ENCODE results near the gene SLN.

Gene SLN

DNA sequence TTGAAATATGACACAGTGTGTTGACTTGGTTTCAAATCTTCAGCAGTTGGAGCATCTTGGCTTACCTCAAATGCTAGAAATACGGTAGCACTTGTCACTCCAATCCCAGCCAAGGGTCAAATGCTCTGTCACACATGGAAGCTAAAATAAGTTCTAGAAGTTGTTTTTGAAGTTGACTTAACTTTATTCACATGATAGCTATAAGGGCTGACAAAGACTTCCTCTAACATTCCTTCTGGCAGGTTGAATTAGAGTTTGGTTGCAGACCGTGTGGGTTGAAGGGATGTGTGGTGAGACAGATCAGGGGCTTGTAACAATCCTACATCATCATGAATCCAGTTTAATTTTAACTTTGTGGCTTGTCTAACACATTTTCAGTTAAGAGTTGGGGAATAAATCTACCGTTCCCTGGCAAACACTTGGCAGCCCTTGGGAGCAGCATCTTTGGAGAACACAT lies 4.6 kb downstream of the SLN start:
- Histone ChIP-seq H3K36me3 (ENCODE audit: insufficient read depth, insufficient read length, low read length) (no peaks in the 10 kb centered on the region), H3K9me3 (ENCODE audit: insufficient read depth, low read length) (no peaks in the 10 kb centered on the region), H3K4me3 (ENCODE audit: insufficient read length, low read depth) (no peak overlapping the region), H3K4me1 (ENCODE audit: insufficient read depth, insufficient read length) (peaks cover 2% of the 10 kb centered on the region), H3K9ac (ENCODE audit: insufficient read length, low read depth) (no peak overlapping the region), H3K27me3 (ENCODE audit: insufficient read depth, insufficient read length) (no peaks in the 10 kb centered on the region)
- TF ChIP-seq YY1 (IDR thresholded peaks at IDR 0.05; ENCODE audit: insufficient read depth, insufficient read length) (no peak), ZNF274 (IDR thresholded peaks at IDR 0.05; ENCODE audit: low read depth, low read length) (no peak), SUZ12 (IDR thresholded peaks at IDR 0.05; ENCODE audit: extremely low read depth, insufficient read depth, insufficient read length) (no peak)
- DNase-seq (ENCODE audit: low read depth, low spot score) = no peak

DNA sequence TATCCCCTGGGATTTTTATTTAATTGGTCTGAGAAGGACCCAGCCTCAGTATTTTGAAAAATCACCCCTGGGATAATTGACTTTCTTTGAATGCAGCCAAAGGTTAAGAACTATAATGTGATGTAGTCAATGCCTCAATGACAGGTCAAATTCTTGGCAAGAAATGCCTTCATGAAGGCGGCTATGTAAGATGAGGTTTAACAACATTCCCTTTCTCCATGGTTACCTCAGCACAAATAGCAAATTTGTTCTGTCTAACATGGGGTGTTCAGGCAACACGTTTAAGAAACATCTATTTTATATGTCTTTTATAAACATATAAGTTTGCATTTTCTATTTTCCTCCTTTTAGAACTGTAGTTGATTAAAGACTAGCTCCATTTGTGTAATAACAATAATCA lies 5.3 kb downstream of the SLN start:
- DNase-seq (ENCODE audit: low read depth, low spot score) = no peak
- TF ChIP-seq ZNF274 (IDR thresholded peaks at IDR 0.05; ENCODE audit: low read depth, low read length) (no peak), YY1 (IDR thresholded peaks at IDR 0.05; ENCODE audit: insufficient read depth, insufficient read length) (no peak), SUZ12 (IDR thresholded peaks at IDR 0.05; ENCODE audit: extremely low read depth, insufficient read depth, insufficient read length) (no peak)
- H3K9ac ChIP-seq (ENCODE audit: insufficient read length, low read depth) = no peak overlapping the region
- no peak overlapping the region for H3K4me3 ChIP-seq (ENCODE audit: insufficient read length, low read depth)
- no peaks in the 10 kb centered on the region for H3K27me3 ChIP-seq (ENCODE audit: insufficient read depth, insufficient read length)
- no peaks in the 10 kb centered on the region for H3K9me3 ChIP-seq (ENCODE audit: insufficient read depth, low read length)
- H3K36me3 ChIP-seq (ENCODE audit: insufficient read depth, insufficient read length, low read length) = no peaks in the 10 kb centered on the region
- H3K4me1 ChIP-seq (ENCODE audit: insufficient read depth, insufficient read length) = peaks cover 2% of the 10 kb centered on the region

DNA sequence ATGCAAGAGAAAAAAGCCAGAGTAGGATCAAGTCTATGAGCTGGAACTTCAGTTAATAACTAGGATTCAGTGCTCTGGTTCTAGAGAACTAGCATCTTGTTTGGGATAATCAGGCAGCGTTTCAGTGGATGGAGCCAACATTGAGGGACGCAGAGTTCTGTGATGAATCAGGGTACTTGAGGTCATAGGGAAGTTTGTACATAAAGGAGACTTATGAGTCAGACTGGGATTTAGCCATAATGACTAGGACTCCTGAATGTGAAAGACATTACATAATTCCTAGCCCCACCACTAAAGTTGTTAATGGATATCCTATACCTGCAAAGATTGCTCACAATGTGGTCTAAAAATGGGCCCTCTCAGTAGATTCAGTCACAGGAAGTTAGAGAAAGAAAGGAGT lies 6.8 kb downstream of the SLN start:
- no peaks in the 10 kb centered on the region for H3K9me3 ChIP-seq (ENCODE audit: insufficient read depth, low read length)
- no peak overlapping the region for H3K9ac ChIP-seq (ENCODE audit: insufficient read length, low read depth)
- peaks cover 2% of the 10 kb centered on the region for H3K4me1 ChIP-seq (ENCODE audit: insufficient read depth, insufficient read length)
- no peak overlapping the region for H3K4me3 ChIP-seq (ENCODE audit: insufficient read length, low read depth)
- TF ChIP-seq ZNF274 (IDR thresholded peaks at IDR 0.05; ENCODE audit: low read depth, low read length) = no peak
- TF ChIP-seq YY1 (IDR thresholded peaks at IDR 0.05; ENCODE audit: insufficient read depth, insufficient read length) = no peak
- no peak for TF ChIP-seq SUZ12 (IDR thresholded peaks at IDR 0.05; ENCODE audit: extremely low read depth, insufficient read depth, insufficient read length)
- H3K27me3 ChIP-seq (ENCODE audit: insufficient read depth, insufficient read length) = no peaks in the 10 kb centered on the region
- H3K36me3 ChIP-seq (ENCODE audit: insufficient read depth, insufficient read length, low read length) = no peaks in the 10 kb centered on the region
- DNase-seq (ENCODE audit: low read depth, low spot score) = no peak

DNA sequence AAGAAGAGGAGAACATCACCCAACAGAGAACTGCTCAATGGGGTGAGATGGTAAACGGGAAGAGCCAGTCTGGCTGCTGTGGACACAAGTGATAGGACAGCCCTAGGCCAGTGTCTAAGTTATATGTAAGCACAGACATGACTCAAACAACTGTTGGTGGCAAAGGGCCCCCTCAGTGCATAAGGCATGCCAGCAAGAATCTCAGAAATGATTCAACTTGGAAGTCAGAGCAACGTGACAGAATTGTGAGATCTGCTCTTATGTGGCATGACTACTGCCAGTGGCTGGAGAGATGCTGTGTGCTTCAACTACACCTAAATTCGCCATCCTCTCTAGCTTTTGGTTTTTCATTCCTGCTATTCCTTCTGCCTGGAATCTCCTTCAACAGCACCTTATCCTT lies 7.4 kb downstream of the SLN start:
- DNase-seq (ENCODE audit: low read depth, low spot score) = no peak
- Histone ChIP-seq H3K4me1 (ENCODE audit: insufficient read depth, insufficient read length) (peaks cover 5% of the 10 kb centered on the region), H3K9me3 (ENCODE audit: insufficient read depth, low read length) (no peaks in the 10 kb centered on the region), H3K36me3 (ENCODE audit: insufficient read depth, insufficient read length, low read length) (no peaks in the 10 kb centered on the region), H3K4me3 (ENCODE audit: insufficient read length, low read depth) (no peak overlapping the region), H3K9ac (ENCODE audit: insufficient read length, low read depth) (no peak overlapping the region), H3K27me3 (ENCODE audit: insufficient read depth, insufficient read length) (no peaks in the 10 kb centered on the region)
- no peak for TF ChIP-seq YY1 (IDR thresholded peaks at IDR 0.05; ENCODE audit: insufficient read depth, insufficient read length)
- no peak for TF ChIP-seq ZNF274 (IDR thresholded peaks at IDR 0.05; ENCODE audit: low read depth, low read length)
- TF ChIP-seq SUZ12 (IDR thresholded peaks at IDR 0.05; ENCODE audit: extremely low read depth, insufficient read depth, insufficient read length) = no peak

DNA sequence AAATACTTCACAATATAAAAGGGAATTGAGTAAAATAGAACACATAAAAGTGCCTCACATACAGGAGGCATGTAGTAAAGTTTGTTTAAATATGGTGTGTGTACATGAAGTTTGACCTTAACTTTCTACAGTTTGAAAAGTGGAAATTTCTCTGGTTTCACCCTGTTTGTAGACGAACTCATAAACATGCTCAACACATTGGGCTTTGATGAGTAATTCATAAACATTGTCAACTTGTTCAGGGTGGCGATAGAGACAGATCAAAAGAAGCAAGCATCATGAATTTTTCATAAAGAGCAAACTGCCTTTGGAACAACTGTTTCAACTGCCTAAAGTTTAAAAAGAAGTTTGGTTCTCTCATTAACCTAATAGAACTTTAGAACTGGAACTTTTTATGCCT lies 9.1 kb downstream of the SLN start:
- no peaks in the 10 kb centered on the region for H3K27me3 ChIP-seq (ENCODE audit: insufficient read depth, insufficient read length)
- no peaks in the 10 kb centered on the region for H3K9me3 ChIP-seq (ENCODE audit: insufficient read depth, low read length)

DNA sequence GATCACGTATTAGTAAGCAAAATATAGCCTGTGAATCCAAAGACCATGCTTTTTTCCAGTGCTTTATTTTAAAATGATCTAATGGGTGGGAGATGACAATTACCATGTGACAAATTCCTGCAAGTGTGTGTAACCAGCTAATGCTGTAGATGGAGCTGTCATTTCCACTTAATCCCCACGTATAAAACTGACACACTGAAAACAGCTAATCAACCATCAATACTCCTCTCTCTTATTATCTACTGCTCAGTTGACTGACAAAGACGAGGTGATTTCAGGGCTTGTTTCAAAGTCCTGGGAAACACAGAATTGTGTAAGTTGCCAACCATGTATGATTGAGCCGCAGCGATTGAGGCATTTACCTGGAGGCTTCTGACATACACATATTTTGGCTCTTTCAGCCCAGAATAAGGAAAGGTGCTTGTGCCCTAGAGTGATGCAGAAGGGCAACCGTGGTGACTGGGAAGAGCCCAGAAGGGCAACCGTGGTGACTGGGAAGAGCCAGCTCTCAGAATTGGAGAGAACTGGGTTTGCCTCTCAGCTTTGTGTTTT lies 9.7 kb downstream of the SLN start:
- Histone ChIP-seq H3K36me3 (ENCODE audit: insufficient read depth, insufficient read length, low read length) (no peaks in the 10 kb centered on the region), H3K9ac (ENCODE audit: insufficient read length, low read depth) (no peak overlapping the region), H3K27me3 (ENCODE audit: insufficient read depth, insufficient read length) (no peaks in the 10 kb centered on the region), H3K4me3 (ENCODE audit: insufficient read length, low read depth) (no peak overlapping the region), H3K9me3 (ENCODE audit: insufficient read depth, low read length) (no peaks in the 10 kb centered on the region), H3K4me1 (ENCODE audit: insufficient read depth, insufficient read length) (peaks cover 4% of the 10 kb centered on the region)
- no peak for DNase-seq (ENCODE audit: low read depth, low spot score)
- TF ChIP-seq SUZ12 (IDR thresholded peaks at IDR 0.05; ENCODE audit: extremely low read depth, insufficient read depth, insufficient read length) (no peak), ZNF274 (IDR thresholded peaks at IDR 0.05; ENCODE audit: low read depth, low read length) (no peak), YY1 (IDR thresholded peaks at IDR 0.05; ENCODE audit: insufficient read depth, insufficient read length) (no peak)

More for the DNA sequence above, 9.1 kb downstream of the SLN start:
- no peak overlapping the region for H3K9ac ChIP-seq (ENCODE audit: insufficient read length, low read depth)
- H3K36me3 ChIP-seq (ENCODE audit: insufficient read depth, insufficient read length, low read length) = no peaks in the 10 kb centered on the region
- peaks cover 6% of the 10 kb centered on the region for H3K4me1 ChIP-seq (ENCODE audit: insufficient read depth, insufficient read length)
- H3K4me3 ChIP-seq (ENCODE audit: insufficient read length, low read depth) = no peak overlapping the region
- TF ChIP-seq ZNF274 (IDR thresholded peaks at IDR 0.05; ENCODE audit: low read depth, low read length) = no peak
- no peak for TF ChIP-seq SUZ12 (IDR thresholded peaks at IDR 0.05; ENCODE audit: extremely low read depth, insufficient read depth, insufficient read length)
- no peak for TF ChIP-seq YY1 (IDR thresholded peaks at IDR 0.05; ENCODE audit: insufficient read depth, insufficient read length)
- DNase-seq (ENCODE audit: low read depth, low spot score) = no peak

DNA sequence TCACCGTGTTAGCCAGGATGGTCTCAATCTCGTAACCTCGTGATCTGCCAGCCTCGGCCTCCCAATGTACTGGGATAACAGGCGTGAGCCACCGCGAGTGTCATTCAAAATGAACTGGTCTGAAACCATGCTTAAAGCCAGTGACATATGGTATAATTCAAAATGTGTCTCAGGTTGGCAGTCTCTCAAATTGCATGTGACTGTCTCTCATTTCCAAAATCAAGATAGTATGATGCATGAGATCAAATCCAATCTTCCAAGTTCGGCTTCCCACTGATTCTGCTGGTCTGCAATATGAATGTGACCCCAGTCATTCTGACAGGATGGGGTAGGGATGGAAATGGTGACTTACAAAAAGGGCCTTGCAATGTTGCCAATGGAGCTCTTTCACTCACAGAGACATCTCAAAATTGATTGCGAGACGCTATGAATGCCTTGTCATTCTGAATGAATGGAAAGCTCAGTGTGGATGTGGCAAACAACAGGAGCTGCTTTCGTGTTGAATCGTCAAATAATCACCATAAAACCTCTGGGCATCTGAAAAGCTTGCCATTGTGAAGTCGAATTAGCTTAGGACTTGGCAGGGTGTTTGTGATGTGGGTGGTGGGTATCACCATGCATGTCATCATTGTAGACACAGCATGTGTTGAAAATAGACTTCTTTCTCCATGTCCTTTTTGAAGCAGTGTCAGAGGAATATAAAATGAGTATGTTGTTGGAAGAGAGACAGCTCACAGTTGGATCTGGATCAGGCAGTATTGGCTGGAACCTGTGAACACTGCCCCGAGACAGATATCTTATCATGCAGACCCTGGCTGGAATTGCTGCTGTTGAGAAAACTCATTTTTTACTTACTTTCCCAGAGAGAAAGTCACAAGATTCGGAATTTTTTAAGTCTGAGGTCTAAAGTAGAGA lies 12.2 kb downstream of the SLN start:
- no peak for TF ChIP-seq YY1 (IDR thresholded peaks at IDR 0.05; ENCODE audit: insufficient read depth, insufficient read length)
- no peak for TF ChIP-seq ZNF274 (IDR thresholded peaks at IDR 0.05; ENCODE audit: low read depth, low read length)
- TF ChIP-seq SUZ12 (IDR thresholded peaks at IDR 0.05; ENCODE audit: extremely low read depth, insufficient read depth, insufficient read length) = no peak
- no peaks in the 10 kb centered on the region for H3K36me3 ChIP-seq (ENCODE audit: insufficient read depth, insufficient read length, low read length)
- H3K9me3 ChIP-seq (ENCODE audit: insufficient read depth, low read length) = no peaks in the 10 kb centered on the region
- no peak for DNase-seq (ENCODE audit: low read depth, low spot score)
- no peaks in the 10 kb centered on the region for H3K27me3 ChIP-seq (ENCODE audit: insufficient read depth, insufficient read length)
- H3K4me1 ChIP-seq (ENCODE audit: insufficient read depth, insufficient read length) = peaks cover 4% of the 10 kb centered on the region
- no peak overlapping the region for H3K9ac ChIP-seq (ENCODE audit: insufficient read length, low read depth)
- no peak overlapping the region for H3K4me3 ChIP-seq (ENCODE audit: insufficient read length, low read depth)

All from NT2/D1 (cell line).